ENCODE measurements around the gene STK11.

The STK11 gene

DNA sequence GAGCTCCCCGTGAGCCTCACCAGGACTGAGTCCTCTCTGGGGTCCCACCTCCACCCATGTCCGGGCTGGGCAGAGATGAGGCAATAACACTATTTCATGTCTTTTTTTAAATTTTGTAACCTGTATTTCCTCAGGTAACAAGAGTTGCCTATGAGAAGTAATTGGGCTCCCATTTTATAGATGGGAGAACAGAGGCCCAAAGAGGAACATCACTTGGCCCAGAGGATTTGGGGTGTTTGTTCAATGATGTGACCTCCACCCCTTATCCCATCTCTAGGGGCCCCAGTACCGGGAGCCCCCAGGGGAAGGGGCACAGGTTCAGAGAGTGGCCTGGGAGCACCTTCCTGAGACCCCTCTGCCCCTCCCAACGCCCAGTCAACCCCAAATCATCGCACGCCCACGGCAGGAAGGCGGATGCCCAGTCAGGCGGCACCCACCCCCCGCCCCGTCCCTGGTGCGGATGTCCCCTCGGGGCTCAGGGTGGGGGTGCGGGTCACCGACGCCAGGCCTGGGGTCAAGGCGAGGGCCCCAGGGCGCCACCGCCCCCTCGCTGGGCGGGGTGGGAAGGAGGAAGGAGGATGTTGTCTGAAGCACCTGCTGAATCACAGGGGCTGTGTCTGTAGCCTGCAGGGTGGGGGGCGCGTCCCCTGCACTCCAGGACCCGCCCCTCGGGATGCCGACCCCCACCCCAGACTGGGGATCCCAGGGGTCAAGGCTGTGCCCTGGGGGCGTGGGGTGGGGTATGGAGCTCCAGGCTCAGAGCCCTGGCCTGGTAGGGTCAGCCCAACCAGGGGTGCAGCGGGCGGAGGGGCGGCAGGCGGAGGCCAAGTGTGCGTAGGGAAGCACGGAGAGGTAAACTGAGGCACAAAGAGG lies 54.5 kb downstream of the STK11 start:
- in situ Hi-C loops (cut with MboI; ENCODE audit: low sequenced_read_pairs) = no loop called here

DNA sequence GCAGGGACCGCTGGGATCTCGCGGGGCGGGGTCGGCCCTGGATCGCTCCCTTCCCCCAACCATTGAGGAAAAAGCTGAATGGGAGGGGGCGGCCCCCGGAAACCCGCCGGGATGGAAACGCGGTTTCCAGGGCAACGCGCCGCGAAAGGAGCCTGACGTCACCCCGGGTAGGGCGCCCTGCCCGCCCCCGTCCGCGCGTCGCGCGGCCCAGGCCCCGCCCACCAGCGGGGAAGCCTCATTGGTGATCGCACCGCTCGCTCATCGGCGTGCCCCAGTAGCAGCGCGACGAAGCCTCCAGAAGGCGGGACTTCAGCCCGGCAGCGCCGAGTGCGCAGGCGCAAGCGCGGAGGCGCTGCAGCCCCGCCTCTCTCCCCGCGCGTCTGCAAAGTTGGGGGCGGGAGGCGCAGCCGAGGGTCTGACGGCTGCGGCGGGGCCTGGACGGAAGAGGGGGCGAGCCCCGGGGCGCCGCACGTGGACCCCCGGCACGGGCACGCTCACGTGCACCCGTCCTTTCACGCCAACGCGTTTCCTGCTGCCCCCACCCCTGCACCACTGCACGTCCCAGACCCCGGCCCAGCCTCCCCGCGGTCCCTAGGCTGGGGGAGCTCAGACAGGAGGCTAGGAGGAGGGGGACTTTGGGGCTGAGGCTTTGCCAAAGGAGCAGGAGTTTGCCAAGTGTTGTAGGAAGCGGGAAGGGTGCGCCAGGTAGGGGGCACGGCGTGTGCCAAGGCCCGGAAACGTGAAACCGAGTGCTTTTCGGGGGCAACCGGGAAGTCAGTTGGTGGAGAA lies 55.4 kb downstream of the STK11 start:
- in situ Hi-C loops (cut with MboI; ENCODE audit: low sequenced_read_pairs) = no loop called here

DNA sequence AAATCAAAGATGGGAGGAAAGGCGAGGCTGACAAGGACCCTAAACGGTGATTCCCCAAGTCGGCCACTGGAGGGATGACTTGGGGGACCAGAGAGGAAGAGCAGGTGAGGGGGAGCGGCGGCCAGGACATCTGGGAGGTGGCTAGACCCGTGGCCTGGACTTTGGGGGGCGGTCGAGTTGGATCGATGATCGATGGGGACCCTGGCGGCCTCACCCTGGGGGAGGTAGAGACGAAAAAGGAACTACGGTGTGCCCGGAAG lies 55.9 kb downstream of the STK11 start:
- in situ Hi-C loops (cut with MboI; ENCODE audit: low sequenced_read_pairs) = no loop called here

DNA sequence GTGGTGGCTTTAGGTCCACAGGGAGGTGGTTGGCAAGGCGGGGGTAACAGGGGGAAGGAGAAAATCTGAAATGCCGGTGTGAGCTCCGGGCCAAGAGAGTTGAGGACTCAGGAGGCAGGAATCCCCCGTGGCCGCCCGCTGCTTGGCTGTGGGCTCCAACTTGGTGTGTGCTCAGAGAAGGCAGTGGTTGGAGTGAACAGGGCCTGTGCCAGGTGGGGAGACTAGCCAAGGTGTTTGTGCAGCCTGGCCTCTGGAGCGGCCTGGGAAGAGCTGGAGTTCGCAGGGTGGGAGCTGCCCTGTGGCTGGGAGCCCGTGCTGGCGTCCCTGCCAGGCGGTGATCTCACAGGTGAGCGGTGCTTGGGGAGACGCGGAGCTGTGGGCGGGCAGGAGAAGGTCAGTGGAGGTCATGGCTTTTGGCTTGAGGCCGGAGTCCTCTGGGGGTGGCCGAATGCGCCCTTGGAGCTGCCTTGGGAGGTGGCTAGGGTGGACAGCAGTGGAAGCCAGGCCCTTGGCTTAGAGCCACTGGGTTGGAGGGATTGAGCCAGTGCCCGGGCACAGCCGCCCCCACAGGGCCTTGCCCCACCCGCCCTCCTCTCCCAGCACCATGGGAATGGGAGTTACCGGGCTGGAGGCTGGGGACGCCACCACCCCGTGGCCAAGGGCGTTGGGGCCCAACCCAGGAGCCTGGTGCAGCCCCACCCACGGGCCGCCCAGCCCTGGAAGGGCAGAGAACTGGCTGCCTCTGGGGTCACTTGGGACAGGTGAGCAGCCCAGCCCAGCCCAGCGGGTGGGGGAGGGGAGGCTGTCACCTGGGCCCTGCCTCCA lies 56.4 kb downstream of the STK11 start:
- in situ Hi-C loops (cut with MboI; ENCODE audit: low sequenced_read_pairs) = no loop called here

DNA sequence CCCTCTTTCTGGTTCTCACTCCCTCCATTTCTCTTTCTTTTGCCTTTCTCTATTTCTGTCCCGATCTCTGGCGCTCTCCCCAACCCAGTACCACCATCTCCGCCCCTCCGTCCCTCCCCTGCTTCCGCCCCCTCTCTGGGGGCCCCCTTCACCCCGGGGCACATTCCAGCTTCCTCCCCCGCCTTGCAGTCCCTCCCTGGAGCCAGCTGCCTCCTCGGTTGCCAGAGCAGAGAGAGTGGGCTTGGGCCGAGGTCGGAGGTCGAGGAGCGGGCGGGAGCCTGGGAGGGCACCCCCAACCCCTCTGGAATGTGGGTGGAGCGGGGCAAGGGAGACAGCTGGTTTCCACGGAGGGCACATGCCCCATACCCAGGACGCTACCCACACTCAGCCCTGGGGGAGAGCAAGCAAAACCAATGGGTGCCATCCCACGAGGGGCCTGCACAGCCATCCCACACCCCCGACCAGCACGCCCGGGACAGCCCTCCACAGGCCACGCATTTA lies 57.1 kb downstream of the STK11 start:
- in situ Hi-C loops (cut with MboI; ENCODE audit: low sequenced_read_pairs) = no loop called here

DNA sequence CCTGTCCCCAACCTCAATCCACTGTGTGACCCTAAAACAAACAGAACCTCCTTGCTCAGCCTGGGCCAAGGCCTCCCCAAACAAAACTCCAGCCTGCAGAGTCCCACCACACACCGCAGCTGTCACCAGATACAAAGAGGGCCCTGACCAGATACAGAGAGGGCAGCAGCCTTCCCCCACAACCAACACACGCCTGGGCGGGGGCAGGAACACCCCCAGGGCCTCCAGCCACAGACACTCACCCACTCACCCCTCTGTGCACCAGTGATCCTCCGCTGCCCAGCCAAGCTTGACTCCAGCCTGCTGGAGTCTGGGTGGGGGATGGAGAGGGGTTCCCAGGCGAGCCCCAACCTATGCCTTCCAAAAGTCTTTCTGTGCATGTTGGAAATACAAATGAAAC lies 57.6 kb downstream of the STK11 start:
- in situ Hi-C loops (cut with MboI; ENCODE audit: low sequenced_read_pairs) = no loop called here

DNA sequence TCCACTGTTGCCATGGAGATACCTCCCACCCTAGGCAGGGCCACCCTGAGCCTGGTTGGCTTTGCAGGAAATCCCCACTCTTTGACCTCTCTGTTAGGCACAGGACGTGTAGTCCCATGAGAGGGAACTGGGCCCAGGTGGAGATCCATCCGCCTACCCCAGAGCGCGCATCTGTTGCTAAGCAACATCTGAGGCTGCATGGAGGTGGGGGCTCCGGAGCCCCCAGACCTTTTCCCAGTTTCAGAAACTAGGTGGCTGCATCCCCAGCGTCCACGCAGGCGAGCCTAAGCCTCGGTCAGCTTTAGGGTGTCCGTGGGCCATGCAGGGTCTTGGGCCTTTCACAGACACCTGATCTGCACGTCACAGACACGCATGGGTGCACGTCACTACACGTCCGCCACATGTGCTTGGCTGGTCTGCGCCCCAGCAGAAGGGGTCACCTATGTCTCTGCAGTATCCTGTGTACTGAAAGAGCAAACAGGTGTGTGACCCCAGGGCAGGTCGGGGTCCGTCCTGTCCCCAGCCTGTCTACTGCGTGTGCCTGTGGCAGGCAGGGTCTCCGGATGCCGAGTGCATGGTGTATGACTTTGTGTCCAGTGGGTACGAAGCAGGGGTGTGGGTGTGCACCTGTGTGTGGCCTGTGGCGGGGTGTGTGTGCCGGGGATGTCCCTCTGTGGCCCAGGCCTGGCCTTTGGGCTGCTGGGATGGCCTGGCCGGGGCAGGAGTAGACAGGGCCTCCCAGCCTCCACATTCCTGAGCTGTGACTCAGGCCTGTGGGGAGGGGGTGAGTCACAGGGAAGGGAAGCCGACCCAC lies 59.4 kb downstream of the STK11 start:
- in situ Hi-C loops (cut with MboI; ENCODE audit: low sequenced_read_pairs) = no loop called here

DNA sequence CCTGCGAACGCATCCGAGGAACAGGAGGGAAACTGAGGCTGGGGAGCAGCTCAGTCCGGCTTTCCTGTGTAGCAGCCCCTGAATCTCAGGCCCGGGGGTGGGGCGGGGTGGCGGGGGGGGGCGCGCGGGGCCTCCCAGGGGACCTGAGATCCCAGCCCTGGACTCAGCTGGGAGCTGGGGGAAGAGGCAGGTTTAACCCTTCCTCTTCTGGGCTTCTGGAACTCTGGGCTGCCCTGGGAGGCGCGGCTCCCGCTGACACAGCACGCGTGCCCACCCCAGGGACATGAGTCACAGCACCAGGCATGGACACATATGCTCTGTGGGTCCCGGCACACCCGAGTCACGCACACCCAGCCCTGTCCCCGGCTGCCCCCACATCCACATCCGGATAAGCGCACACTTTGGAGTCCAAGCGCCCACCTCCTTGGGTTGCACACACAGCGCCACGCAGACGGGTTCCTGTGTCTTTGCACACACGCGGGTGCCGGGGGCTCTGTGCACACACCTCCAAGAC lies 60.1 kb downstream of the STK11 start:
- in situ Hi-C loops (cut with MboI; ENCODE audit: low sequenced_read_pairs) = no loop called here

DNA sequence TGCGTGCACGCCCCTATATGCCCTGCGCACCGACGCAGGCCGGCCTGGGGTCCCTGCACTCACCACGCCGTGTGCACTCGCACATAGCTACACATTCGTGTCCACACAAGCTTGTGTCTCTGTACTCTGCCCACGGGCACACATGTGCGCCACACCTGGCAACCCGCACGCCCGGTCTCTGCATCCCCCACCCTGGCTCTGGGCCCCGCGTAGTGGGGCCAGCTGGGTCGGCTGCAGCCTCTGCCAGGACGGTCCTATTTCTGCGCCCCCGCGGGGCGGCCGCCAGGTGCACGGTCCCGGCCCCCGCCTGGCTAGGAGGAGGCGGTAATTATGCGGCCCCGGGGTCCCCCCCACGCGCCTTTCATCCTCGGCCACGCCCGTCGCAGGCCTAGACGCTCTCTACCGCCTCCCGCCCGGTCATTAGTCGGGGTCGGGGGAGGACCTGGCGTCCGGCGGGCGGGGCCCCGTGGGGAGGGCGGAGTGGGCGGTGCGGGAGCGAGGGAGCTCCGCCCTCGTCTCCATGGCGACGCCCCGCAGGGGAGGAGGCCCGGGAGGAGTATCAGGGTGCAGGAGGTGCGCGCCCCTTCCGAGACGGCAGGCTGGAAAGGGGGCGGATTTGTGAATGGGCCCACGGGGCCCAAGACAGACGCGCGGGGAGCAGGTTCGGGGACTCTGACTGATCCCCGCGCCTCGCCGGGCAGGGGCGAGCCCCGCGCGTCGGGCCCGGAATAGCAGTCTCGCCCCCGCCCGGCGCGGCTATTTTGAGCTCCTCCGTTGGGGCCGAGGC lies 60.7 kb downstream of the STK11 start:
- in situ Hi-C loops (cut with MboI; ENCODE audit: low sequenced_read_pairs) = no loop called here

DNA sequence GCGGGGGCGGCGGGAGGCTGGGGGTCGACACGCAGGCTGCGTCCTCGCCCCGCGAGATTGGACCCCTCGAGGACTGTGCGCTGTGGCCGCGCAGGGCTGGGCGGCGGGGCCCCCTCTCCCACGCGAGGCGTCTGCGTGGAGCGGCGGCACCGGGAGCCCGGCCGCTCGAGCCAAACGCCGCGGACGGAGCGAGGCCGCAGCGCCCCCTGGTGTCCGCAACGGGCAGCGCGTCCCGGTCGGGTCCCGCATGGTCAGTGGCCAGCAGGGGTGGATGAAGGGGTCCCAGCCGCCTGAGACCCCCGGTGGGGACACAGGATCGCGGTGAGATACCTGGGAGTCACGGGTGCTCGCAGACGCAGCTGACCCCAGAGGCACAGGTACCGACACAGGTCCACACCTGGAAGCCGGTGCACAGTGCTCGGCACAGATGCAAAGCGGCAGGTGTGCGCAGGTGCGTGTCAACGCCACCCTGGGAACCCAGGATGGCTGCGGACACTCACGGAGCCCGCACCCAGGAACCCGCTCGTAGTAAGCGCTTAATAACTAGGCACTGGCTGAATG lies 61.4 kb downstream of the STK11 start:
- in situ Hi-C loops (cut with MboI; ENCODE audit: low sequenced_read_pairs) = no loop called here

DNA sequence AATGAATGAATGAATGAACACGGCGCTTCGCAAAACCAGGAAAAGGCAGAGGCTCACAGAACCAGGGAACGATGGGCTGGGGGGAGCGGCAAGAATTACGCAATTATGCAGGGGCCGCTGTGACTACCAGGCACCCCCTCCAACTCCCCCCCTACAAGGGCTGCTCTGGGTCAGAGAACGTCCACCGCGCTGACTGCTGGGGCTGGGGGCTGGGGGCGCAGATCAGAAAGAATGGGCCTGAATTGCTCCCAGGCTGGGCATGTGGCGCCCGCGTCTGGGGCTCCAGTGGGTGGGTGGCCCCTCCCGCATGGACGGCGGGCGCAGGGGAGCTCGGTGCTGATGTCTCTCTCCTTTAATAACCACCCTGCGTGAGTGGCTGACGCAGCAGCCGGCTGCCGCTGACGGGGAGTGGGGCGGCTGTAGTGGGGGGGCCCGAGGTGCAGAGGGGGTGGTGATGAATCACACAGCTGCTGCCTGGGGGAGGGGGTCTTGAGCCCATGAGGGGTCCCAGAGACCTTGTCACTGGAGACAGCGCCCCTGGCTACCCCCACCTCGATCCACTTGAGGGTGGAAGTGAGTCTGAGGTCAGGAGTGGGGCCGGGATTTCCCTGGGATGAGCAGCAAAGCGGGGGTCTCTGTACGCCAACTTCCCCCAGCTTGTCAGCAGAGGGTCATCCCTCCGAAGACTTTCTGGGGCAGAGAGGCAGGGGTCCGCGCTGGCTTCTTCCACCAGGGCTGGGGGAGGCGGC lies 62.1 kb downstream of the STK11 start:
- in situ Hi-C loops (cut with MboI; ENCODE audit: low sequenced_read_pairs) = no loop called here

DNA sequence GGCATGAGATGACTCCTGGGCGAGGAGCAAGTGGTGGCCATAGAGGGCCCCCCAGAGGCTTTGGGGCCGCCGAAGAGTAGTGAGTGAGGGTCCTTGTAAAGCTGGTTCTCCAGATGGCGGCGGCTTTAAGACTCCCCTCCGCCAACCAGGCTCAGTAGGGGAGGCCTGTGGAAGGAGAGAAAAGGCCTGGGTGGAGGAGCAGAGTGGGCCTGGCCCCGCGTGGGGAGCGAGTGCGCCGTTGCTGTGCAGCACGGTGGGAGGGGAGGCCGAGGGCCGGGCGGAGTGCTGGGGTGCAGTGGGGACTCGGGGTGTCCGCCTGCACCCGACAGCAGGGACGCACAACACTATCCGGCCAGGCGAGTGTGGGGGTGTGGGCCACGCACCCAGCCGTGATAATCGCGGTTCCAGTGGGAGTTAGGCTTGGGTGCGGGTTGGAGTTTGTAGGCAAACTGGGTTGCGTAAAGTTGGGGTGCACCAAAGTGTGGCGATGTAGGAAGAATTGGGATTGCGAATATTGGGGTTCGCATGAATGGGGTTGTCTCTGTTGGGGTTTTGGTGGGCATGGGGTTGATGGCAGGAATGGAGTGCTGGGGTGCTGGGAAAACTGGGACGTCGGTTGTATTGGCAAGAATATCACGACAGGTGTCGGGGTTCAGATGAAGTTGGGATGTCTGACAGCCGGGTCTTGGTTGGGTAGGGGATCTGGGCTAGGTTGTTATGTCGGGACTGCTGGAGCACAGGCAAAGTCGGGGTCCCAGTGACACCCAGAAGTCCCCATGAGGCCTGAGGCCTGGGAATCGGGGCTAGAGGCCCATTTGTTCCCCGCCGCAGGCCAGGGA lies 62.9 kb downstream of the STK11 start:
- in situ Hi-C loops (cut with MboI; ENCODE audit: low sequenced_read_pairs) = no loop called here

DNA sequence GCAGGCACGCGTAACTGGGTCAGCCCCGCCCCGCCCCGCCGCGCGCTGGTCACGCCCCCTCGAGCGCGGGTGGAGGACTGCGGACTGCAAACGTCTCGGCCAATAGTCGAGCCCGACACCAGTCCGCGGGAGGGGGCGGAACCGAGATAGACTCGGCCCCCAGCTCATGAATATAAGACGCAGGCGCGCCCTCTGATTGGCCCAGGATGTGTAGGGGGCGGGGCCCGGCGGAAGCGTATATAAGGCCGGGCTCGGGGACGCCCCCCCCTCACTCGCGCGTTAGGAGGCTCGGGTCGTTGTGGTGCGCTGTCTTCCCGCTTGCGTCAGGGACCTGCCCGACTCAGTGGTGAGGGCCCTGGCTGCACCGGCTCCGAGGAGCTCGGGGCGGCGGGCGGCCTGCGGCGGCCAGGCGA lies 63.5 kb downstream of the STK11 start, which contains the start of gene CIRBP:
Gene CIRBP, plus strand, starts transcription at position 268 of the 413 bp plus-strand sequence. CDS start 1,602 bp downstream, outside the sequence.
- in situ Hi-C loops (cut with MboI; ENCODE audit: low sequenced_read_pairs) = no loop called here

DNA sequence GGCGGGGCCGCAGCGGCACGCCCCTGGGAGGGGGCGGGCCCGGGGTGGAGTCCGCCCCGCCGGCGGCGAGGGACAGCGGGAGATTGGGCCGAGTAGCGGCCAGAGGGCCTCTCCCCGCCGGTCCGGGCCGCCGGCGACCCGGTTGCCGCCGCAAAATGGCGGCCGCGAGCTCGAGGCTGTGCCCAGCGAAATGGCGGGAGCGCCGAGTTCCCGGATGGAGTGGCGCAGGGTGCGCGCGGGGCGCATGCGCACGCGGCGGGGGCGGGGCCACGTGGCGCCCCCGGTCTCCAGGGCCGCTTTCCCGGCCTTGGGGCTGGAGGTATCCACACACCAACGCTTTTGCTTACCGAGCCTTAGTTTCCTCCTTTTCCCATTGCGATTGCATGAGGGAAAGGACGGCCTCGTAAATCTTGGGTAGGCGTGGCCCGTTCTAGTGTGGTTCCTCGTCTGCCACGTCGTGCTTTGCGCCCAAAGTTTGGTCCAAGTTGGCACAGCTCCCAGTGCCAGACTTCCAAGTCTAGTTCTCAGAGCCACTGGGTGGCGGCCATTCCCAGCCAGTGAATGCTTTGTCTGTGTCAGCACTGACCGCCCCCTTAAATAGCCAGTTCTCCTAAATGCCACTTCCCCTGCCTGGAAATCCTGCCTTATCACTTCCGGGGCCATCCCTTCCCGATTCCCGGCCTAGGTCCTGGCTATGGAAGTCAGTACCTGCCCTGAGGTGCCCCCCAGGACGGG lies 64.1 kb downstream of the STK11 start:
- in situ Hi-C loops (cut with MboI; ENCODE audit: low sequenced_read_pairs) = loop anchor here (10.0 kb wide), 1 partner anchor 105 kb away; no protein-coding TSS in a partner anchor

DNA sequence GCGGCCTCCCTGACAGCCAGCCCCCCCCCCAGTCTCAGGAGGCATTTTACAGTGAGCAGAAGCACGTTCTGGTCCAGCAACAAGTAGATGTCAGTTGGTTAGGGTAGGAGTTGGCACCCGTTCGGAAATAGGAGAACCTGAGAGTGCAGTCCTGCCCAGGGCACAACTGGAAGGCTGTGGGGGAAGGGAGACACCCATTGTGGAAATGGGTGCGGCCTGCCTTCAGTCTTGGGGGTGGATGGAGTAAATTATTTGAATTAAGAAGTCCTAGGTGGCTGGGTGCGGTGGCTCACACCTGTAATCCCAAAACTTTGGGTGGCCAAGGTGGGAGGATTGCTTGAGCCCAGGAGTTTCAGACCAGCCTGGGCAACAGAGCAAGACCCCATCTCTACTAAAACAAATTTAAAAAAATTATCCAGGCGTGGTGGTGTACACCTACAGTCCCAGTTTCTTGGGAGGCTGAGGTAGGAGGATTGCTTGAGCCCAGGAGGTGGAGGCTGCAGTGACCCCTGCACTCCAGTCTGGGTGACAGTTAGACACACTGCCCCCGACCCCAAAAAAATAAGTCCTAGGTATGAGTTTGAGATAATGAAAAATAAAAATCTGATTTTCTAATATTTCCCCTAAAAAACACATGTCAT lies 64.8 kb downstream of the STK11 start:
- in situ Hi-C loops (cut with MboI; ENCODE audit: low sequenced_read_pairs) = loop anchor here (10.0 kb wide), 1 partner anchor 104 kb away; no protein-coding TSS in a partner anchor
